HG03571 (cell line): ENCODE measurements around the gene ETV6.

ENCODE experiments used
- ATAC-seq: cut with Tn5 transposase; IDR thresholded peaks from one replicate; pipeline ENCODE4 v1.9.1; 2021; ENCODE audit not compliant: unreplicated experiment

ETV6 gene

GRCh38 chr12:11689591-11690186 lies 40.2 kb downstream of the ETV6 start:
- ATAC-seq, result no peak

GRCh38 chr12:11693067-11693466 lies 43.6 kb downstream of the ETV6 start:
- no peak for ATAC-seq

GRCh38 chr12:11693601-11694000 lies 44.1 kb downstream of the ETV6 start:
- no peak for ATAC-seq

- ATAC-seq, result no peak
Observed at GRCh38 chr12:11694528-11694927, 45.1 kb downstream of the ETV6 start.

- no peak for ATAC-seq
Observed at GRCh38 chr12:11695321-11695720, 45.8 kb downstream of the ETV6 start.

DNA sequence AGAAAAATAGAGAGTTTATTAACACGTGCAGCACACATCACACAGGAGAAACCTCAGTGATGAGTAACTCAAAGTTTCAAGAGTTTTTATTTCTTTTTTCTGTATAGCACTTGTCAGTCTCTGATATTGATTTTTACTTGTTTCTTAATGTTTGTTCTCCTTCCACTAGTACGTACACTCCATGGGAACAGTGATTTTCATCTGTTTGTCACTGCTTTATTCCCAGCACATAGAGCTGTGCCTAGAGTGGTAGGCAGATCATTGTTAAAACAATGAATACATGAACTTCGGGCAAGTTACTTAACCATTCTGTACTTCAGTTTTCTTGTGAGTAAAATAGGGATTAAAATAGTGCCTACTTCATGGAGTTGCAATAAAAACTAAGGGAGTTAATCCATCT lies 46.6 kb downstream of the ETV6 start:
- no peak for ATAC-seq

DNA sequence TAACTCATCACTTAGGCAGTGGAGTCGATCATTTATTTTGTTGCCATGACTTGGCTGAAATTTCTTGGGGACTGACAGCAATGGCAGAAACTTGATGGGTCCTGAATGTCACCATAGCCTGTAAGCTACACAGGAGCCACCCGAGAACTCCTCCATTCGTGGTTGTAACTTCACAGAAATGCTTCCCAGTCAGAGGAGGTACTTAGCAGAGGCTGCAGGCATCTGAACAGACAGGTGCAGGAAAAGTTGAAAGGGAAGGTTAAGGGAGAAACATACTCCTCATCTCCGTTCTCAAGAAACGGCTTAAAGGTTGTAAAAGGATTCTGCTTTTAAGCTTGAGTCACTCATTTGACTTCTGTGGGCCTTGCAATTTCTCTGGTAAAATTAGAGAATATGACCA lies 47.7 kb downstream of the ETV6 start:
- no peak for ATAC-seq

DNA sequence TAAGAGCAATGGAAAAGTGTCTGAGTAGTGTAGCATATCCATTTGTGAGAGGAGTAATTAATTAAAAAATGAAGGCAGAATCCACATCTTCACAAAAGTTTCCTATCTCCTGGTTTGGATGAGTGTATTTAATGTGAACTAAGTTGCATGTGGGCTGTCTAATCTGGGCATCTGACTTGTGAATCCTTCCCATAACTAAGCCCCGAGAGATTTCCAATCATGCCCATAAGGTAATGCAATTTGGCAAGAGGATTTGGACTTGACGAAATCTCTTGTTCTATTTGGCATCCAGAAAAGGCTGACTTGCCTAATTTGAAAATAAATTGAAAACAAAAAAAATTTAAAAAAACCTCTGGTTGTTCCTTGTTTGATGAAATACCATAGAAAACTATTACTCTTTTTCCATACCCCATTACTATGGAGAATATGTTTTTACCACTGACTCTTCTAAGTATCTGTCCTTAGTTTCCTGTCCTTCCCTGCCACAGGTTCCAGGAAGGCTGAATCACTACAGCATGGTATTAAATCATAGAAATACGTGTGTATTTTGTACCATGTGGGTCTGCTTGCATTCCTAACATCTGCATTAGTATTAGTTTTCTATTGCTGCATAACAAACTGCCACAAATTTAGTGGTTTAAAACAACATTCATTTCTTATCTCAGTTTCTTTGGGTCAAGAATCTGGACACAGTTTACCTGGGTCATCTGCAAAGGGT lies 48.4 kb downstream of the ETV6 start:
- ATAC-seq, result no peak

DNA sequence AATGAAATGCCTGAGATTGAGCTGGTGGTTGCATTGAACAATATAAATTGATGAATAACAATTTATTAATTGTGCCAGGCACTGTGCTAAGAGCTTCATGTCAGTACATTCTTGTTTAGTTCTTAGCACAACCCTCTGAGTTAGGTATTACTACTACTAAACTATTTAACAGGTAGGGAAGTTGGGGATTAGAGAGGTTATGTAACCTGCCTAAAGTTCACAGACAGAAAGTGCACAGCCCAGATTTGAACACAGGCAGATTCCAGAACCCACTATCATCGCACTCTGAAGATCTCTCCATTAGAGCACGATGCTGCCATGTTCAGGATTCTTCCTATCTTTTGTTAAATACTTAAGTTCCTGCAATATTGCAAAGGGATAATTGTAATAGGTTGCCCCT lies 49.3 kb downstream of the ETV6 start:
- no peak for ATAC-seq

DNA sequence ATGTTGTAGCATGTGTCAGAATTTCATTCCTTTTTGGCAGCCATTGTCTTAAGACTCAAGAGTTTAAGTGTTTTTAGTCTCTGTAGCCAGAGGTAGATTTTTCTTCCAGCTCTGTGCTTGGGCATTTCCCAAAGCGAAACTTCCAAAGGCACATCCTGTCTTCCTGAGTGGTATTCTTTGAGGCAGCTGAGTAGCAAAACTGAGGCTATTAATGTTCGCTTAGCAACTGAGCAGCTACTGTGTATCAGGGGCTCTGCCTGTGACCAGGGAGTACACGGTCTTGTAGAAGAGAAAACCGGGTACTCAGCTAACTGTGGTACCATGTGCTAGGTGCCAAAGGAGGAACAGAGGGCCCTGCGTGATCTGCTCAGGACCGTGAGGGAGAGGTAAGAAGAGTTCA lies 52.0 kb downstream of the ETV6 start:
- no peak for ATAC-seq

GRCh38 chr12:11702959-11703358 lies 53.5 kb downstream of the ETV6 start:
- no peak for ATAC-seq

DNA sequence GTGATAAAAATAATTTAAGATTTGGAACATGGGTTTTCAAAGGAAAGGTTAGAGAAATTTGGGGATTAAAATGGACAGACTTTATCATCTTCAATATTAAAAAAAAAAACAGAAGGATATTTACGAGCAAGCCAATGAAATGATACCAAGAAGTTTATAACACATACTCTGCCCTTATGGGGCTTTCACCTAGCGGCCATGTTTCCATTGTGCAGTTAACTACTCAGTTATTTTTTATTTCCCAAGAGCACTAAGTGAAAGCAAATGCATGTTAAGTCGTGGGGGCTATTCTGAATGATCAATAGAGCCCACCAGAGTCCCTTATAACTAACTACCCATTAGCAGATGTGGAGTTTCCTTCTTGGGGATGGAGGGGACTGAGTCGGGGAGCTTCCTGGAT lies 53.9 kb downstream of the ETV6 start:
- no peak for ATAC-seq

DNA sequence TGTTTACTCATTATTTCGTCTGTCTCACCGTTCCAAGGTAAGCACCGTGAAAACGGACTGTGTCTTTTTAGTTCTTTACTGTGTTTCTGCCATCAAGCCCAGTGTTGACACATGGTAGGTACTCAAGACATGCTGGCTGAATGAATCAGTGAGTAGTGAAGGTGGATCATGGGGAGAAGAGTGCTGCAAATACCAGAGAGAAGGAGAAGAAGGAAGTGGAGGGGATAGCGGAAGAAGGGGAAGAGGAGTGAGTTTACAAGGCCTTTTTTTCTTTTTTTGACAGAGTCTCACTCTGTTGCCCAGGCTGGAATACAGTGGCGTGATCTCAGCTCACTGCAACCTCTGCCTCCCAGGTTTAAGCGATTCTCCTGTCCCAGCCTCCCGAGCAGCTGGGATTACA lies 54.6 kb downstream of the ETV6 start:
- no peak for ATAC-seq

DNA sequence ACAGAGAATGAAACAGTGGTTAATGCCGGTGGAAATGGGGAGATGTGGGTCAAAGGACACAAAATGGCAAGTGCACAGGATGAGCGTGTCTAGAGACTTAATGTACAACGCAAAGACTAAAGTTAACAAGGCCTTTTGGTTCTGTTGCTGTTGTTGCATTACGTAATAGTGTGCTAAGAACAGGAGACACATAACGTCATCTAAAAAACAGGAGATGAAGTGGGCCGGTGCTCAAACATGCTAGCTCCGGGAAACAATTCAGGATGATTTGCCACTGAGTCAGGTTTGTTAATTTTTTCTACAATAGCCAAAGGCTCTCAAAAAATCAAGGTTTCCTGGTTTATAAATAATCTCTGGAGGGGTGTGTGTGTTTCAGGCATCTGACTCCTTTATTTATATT lies 55.5 kb downstream of the ETV6 start:
- ATAC-seq, result no peak

GRCh38 chr12:11706509-11707379 lies 57.3 kb downstream of the ETV6 start:
- no peak for ATAC-seq

- no peak for ATAC-seq
Observed at GRCh38 chr12:11707535-11707934, 58.1 kb downstream of the ETV6 start.

DNA sequence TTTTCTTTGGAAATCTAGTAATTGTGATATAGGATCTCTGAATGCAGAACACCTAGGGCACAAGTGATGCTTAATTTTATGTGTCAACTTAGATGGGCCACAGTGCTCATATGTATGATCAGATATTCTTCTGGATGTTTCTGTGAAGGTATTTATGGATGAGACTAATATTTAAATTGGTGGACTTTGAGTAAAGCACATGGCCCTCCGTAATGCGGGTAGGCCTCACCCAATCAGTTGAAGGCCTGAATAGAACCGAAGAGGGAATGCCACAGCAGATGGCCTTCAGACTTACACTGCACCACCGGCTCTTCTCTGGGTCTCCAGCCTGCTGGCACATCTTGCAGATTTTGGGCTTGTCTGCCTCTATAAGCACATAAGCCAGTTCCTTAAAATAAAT lies 60.0 kb downstream of the ETV6 start:
- ATAC-seq, result no peak

GRCh38 chr12:11710431-11710830 lies 61.0 kb downstream of the ETV6 start:
- no peak for ATAC-seq

DNA sequence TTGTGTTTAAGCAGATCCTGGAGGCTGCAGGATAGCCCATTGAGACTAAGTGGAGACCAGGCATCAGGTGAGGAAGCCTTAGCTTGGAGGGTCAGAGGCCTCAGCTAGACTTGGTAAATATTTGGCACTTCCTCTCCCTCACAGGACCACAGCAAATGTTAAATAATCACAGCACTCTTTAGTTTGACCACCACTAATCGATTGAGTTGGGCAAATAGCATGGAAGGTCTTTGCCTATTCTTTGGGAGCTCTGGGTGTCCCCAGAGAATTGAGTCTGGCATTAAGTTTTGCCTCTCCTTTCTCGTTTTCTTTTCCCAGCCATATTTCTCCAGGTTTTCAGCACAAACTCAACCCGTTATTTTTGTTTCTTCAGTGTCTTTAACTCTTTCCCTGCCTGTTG lies 61.4 kb downstream of the ETV6 start:
- no peak for ATAC-seq

DNA sequence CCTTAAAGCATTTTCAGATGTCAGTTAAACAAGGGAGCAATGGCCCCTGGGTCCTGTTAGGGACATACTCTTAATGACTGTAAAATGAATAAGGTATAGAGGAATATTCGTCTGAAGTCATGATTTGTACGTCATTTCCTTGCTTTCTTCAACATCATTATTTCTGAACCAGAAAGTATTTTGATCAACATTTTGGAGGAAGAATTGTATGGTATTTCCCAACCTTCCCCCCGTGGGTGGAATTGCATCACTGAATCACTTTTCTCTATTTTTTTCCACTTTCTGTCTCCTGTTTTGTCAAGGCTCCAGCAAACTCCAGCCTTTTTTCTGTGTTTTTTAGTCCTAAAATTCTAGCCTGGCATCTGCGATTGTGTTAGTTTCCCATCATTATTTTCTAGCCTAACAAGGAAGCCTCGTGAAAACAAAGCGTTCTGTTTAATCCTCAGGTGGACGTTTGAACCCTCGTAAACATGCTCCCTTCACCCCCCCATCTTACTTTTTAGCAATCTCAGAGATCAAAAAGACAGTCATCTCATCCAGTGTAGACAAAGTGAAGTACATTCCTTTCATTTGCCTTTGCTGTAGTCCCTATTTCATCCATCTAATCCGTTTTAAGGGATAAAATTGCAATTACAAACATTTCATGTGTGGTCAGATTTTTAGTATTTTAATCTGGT lies 62.3 kb downstream of the ETV6 start:
- no peak for ATAC-seq

DNA sequence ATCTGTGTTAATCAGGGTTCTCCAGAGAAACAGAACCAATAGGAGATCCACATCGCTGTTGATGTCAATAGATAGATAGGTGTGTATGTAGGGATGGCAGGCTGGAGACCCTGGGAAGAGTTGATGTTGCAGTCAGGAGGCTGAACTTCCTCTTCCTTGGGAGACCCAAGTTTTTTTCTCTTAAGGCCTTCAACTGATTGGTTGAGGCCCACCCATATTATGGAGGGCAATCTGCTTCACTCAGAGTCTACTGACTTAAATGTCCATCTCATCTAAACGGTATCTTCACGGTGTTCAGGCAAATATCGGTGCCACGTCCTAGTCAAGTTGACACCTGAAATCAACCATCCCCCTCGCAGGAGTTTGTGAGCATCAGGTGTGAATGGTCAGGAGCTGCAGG lies 63.0 kb downstream of the ETV6 start:
- ATAC-seq, result no peak

- ATAC-seq, result no peak
Observed at GRCh38 chr12:11713202-11713601, 63.7 kb downstream of the ETV6 start.
